ENCODE results near the gene ACER3. TPM values are rescaled to one million over a fixed set of nuclear protein-coding genes. Genes with fewer than 3 reads are reported as not detected.

Gene ACER3
- total RNA-seq, 1 donor = 15.3 TPM

GRCh38 chr11:77040401-77040777, 179.7 kb downstream of the ACER3 start:
- no peak for TF ChIP-seq CTCF (IDR thresholded peaks at IDR 0.05; ENCODE audit: insufficient read depth, low read length)
- H3K4me3 ChIP-seq (ENCODE audit: low read depth, low read length) = no peak overlapping the region
- no peak for DNase-seq (ENCODE audit: low read depth)

GRCh38 chr11:77040889-77041288, 180.2 kb downstream of the ACER3 start:
- H3K4me3 ChIP-seq (ENCODE audit: low read depth, low read length) = no peak overlapping the region
- DNase-seq (ENCODE audit: low read depth) = no peak
- TF ChIP-seq CTCF (IDR thresholded peaks at IDR 0.05; ENCODE audit: insufficient read depth, low read length) = no peak

GRCh38 chr11:77042111-77042726, 181.5 kb downstream of the ACER3 start:
- no peak for TF ChIP-seq CTCF (IDR thresholded peaks at IDR 0.05; ENCODE audit: insufficient read depth, low read length)
- no peak for DNase-seq (ENCODE audit: low read depth)
- no peak overlapping the region for H3K4me3 ChIP-seq (ENCODE audit: low read depth, low read length)

GRCh38 chr11:77044356-77044755, 183.6 kb downstream of the ACER3 start:
- TF ChIP-seq CTCF (IDR thresholded peaks at IDR 0.05; ENCODE audit: insufficient read depth, low read length) = no peak
- no peak for DNase-seq (ENCODE audit: low read depth)
- no peak overlapping the region for H3K4me3 ChIP-seq (ENCODE audit: low read depth, low read length)

GRCh38 chr11:77044886-77045285, 184.2 kb downstream of the ACER3 start:
- no peak for DNase-seq (ENCODE audit: low read depth)
- TF ChIP-seq CTCF (IDR thresholded peaks at IDR 0.05; ENCODE audit: insufficient read depth, low read length) = no peak
- H3K4me3 ChIP-seq (ENCODE audit: low read depth, low read length) = no peak overlapping the region

GRCh38 chr11:77046060-77046501, 185.4 kb downstream of the ACER3 start:
- no peak for DNase-seq (ENCODE audit: low read depth)
- H3K4me3 ChIP-seq (ENCODE audit: low read depth, low read length) = peak overlapping the region; percentile 22
- TF ChIP-seq CTCF (IDR thresholded peaks at IDR 0.05; ENCODE audit: insufficient read depth, low read length) = peak; percentile 49

Data from fibroblast of the aortic adventitia (primary cell).